Activated CD8-positive, alpha-beta memory T cell treated with anti-CD3 and anti-CD28 coated beads, Interleukin-2, amount 10 ng/mL, durations not matched to agents 7 days and 5 days (primary cell): ENCODE measurements around the gene LCE3D. TPM values are rescaled to one million over a fixed set of nuclear protein-coding genes. Genes with fewer than 3 reads are reported as not detected.
"Not testable (repeated sequence)": the region's sequence is repeated elsewhere in the genome, so short reads cannot be mapped to it uniquely, and the experiment has no call there.

Experiments
- ATAC-seq: fragments of 150-1000 bp; cut with Tn5 transposase; one replicate; pipeline ENCODE4 v1.10.0; 2021; ENCODE audit warnings: moderate library complexity
- CTCF ChIA-PET: fragments of 350-600 bp; sonication (Branson Sonifier 250); formaldehyde crosslinking; loops from one replicate; lab custom pipeline; 2021; ENCODE audit warnings: antibody characterized with exemption; lab: Charles Lee
- DNase-seq: peaks from one replicate; pipeline ENCODE4 v3.0.0-alpha.2; 2020
- H3K27ac Mint-ChIP-seq: one replicate; pipeline ENCODE4 v1.8.0; 2021; ENCODE audit warnings: mild to moderate bottlenecking, mixed read lengths
- H3K27me3 Mint-ChIP-seq: one replicate; pipeline ENCODE4 v1.8.0; 2021; ENCODE audit warnings: mixed read lengths
- H3K36me3 Mint-ChIP-seq: one replicate; pipeline ENCODE4 v1.8.0; 2021; ENCODE audit warnings: mild to moderate bottlenecking, mixed read lengths
- H3K4me1 Mint-ChIP-seq: one replicate; pipeline ENCODE4 v1.8.0; 2021; ENCODE audit warnings: mixed read lengths
- H3K4me3 Mint-ChIP-seq: one replicate; pipeline ENCODE4 v1.8.0; 2021; ENCODE audit warnings: mild to moderate bottlenecking, moderate library complexity, mixed read lengths
- H3K9me3 Mint-ChIP-seq: one replicate; pipeline ENCODE4 v1.8.0; 2022; ENCODE audit warnings: low read depth, mixed read lengths
- total RNA-seq, 2 experiments: library from RNA; stranded (reverse); gene quantifications; one replicate each; pipeline ENCODE4 v1.2.3, GENCODE V29; 2021

LCE3D gene
- total RNA-seq, 2 experiments from 2014 or later, result not detected

GRCh38 chr1:152565535-152566215 is 14.6 kb downstream of the LCE3D start:
- H3K4me3 Mint-ChIP-seq, result no peak overlapping the region
- no peaks in the 10 kb centered on the region for H3K36me3 Mint-ChIP-seq
- peaks cover 19% of the 10 kb centered on the region for H3K27me3 Mint-ChIP-seq
- peaks cover 8% of the 10 kb centered on the region for H3K4me1 Mint-ChIP-seq
- DNase-seq, result no peak
- ATAC-seq, result no peak
- CTCF ChIA-PET, result no interaction called here
- no peak overlapping the region for H3K27ac Mint-ChIP-seq
- H3K9me3 Mint-ChIP-seq, result no peaks in the 10 kb centered on the region

GRCh38 chr1:152565115-152565514 is 15.2 kb downstream of the LCE3D start:
- Mint-ChIP-seq H3K27ac (no peak overlapping the region), H3K4me1 (peaks cover 8% of the 10 kb centered on the region), H3K27me3 (peaks cover 17% of the 10 kb centered on the region), H3K36me3 (no peaks in the 10 kb centered on the region), H3K4me3 (no peak overlapping the region), H3K9me3 (no peaks in the 10 kb centered on the region)
- DNase-seq (no peak), ATAC-seq (no peak)
- CTCF ChIA-PET, result no interaction called here

GRCh38 chr1:152548358-152548757 is 32.0 kb downstream of the LCE3D start:
- H3K9me3 Mint-ChIP-seq, H3K4me1 Mint-ChIP-seq, H3K27me3 Mint-ChIP-seq, H3K36me3 Mint-ChIP-seq, H3K4me3 Mint-ChIP-seq, H3K27ac Mint-ChIP-seq, CTCF ChIA-PET, ATAC-seq, DNase-seq: not testable (repeated sequence)

- Mint-ChIP-seq H3K9me3 (no peaks in the 10 kb centered on the region), H3K27ac (no peak overlapping the region), H3K27me3 (peaks cover 4% of the 10 kb centered on the region), H3K4me1 (no peaks in the 10 kb centered on the region), H3K36me3 (no peaks in the 10 kb centered on the region), H3K4me3 (no peak overlapping the region)
- no peak for DNase-seq
- ATAC-seq, result no peak
- CTCF ChIA-PET, result no interaction called here
Observed at GRCh38 chr1:152546704-152547103, 33.6 kb downstream of the LCE3D start.

- Mint-ChIP-seq H3K4me1 (no peaks in the 10 kb centered on the region), H3K36me3 (no peaks in the 10 kb centered on the region), H3K27ac (no peak overlapping the region), H3K9me3 (no peaks in the 10 kb centered on the region), H3K27me3 (peaks cover 11% of the 10 kb centered on the region), H3K4me3 (no peak overlapping the region)
- DNase-seq (no peak), ATAC-seq (no peak)
- CTCF ChIA-PET, result no interaction called here
Observed at GRCh38 chr1:152543820-152544219, 36.5 kb downstream of the LCE3D start.

GRCh38 chr1:152539901-152540300 is 40.4 kb downstream of the LCE3D start:
- no peaks in the 10 kb centered on the region for H3K36me3 Mint-ChIP-seq
- ATAC-seq (no peak), DNase-seq (no peak)
- peaks cover 15% of the 10 kb centered on the region for H3K27me3 Mint-ChIP-seq
- no peaks in the 10 kb centered on the region for H3K9me3 Mint-ChIP-seq
- CTCF ChIA-PET, result no interaction called here
- H3K27ac Mint-ChIP-seq, result no peak overlapping the region
- H3K4me3 Mint-ChIP-seq, result no peak overlapping the region
- no peaks in the 10 kb centered on the region for H3K4me1 Mint-ChIP-seq

- Mint-ChIP-seq H3K9me3 (no peaks in the 10 kb centered on the region), H3K27me3 (peaks cover 17% of the 10 kb centered on the region), H3K4me3 (no peak overlapping the region), H3K36me3 (no peaks in the 10 kb centered on the region), H3K27ac (no peak overlapping the region), H3K4me1 (no peaks in the 10 kb centered on the region)
- ATAC-seq, result no peak
- CTCF ChIA-PET, result no interaction called here
- no peak for DNase-seq
Observed at GRCh38 chr1:152537496-152537895, 42.8 kb downstream of the LCE3D start.

- DNase-seq (no peak), ATAC-seq (no peak)
- H3K4me3 Mint-ChIP-seq, result no peak overlapping the region
- CTCF ChIA-PET, result no interaction called here
- H3K36me3 Mint-ChIP-seq, result no peaks in the 10 kb centered on the region
- H3K27me3 Mint-ChIP-seq, result peaks cover 23% of the 10 kb centered on the region
- H3K27ac Mint-ChIP-seq, result no peak overlapping the region
- no peaks in the 10 kb centered on the region for H3K4me1 Mint-ChIP-seq
- no peaks in the 10 kb centered on the region for H3K9me3 Mint-ChIP-seq
Observed at GRCh38 chr1:152535774-152536173, 44.5 kb downstream of the LCE3D start.

GRCh38 chr1:152533327-152533938 is 46.9 kb downstream of the LCE3D start:
- Mint-ChIP-seq H3K36me3 (no peaks in the 10 kb centered on the region), H3K4me3 (no peak overlapping the region), H3K9me3 (no peaks in the 10 kb centered on the region), H3K27ac (no peak overlapping the region), H3K27me3 (peaks cover 33% of the 10 kb centered on the region), H3K4me1 (no peaks in the 10 kb centered on the region)
- no peak for ATAC-seq
- CTCF ChIA-PET, result interaction anchor here (1.0 to 1.4 kb wide), 3 partner anchors 35 to 46 kb away, joined by 4 read pairs; no protein-coding TSS in a partner anchor
- DNase-seq, result peak; percentile 45

Other genes starting within 250 kb of the LCE3D start
- not detected for gene FLG2, start 220.5 kb downstream of the LCE3D start, total RNA-seq
- gene CRNN, start 166.3 kb downstream of the LCE3D start, total RNA-seq, result not detected
- not detected for gene LCE5A, start 69.7 kb downstream of the LCE3D start, total RNA-seq
- gene CRCT1, start 66.0 kb downstream of the LCE3D start, total RNA-seq, result not detected
- not detected for gene LCE3E, start 13.7 kb downstream of the LCE3D start, total RNA-seq
- not detected for gene LCE3C, start 19.7 kb upstream of the LCE3D start, total RNA-seq
- gene LCE3B, start 33.3 kb upstream of the LCE3D start, total RNA-seq, result not detected
- not detected for gene LCE3A, start 42.6 kb upstream of the LCE3D start, total RNA-seq
- not detected for gene LCE2D, start 82.9 kb upstream of the LCE3D start, total RNA-seq
- not detected for gene LCE2C, start 94.8 kb upstream of the LCE3D start, total RNA-seq
- not detected for gene LCE2B, start 105.6 kb upstream of the LCE3D start, total RNA-seq
- not detected for gene LCE2A, start 117.8 kb upstream of the LCE3D start, total RNA-seq
- gene LCE4A, start 127.6 kb upstream of the LCE3D start, total RNA-seq, result not detected
- not detected for gene KPRP, start 177.5 kb upstream of the LCE3D start, total RNA-seq
- not detected for gene LCE1F, start 194.6 kb upstream of the LCE3D start, total RNA-seq
- not detected for gene LCE1E, start 205.7 kb upstream of the LCE3D start, total RNA-seq
- not detected for gene LCE1D, start 216.2 kb upstream of the LCE3D start, total RNA-seq
- gene LCE1C, start 226.1 kb upstream of the LCE3D start, total RNA-seq, result not detected
- not detected for gene LCE1B, start 231.5 kb upstream of the LCE3D start, total RNA-seq
- not detected for gene LCE1A, start 247.0 kb upstream of the LCE3D start, total RNA-seq